Neural progenitor cell (in vitro differentiated cells): Measurements from ENCODE around the gene SLC17A7. TPM values are rescaled to one million over a fixed set of nuclear protein-coding genes. Genes with fewer than 3 reads are reported as not detected.

Source experiments
- DNase-seq: peaks from one replicate; pipeline ENCODE4 v3.0.0-alpha.2; 2016; ENCODE audit warnings: low spot score
- H2AFZ ChIP-seq: fragments of 200-600 bp; sonication (generic); replicated peaks from 2 replicates; pipeline ENCODE4 v1.6.1; 2016; ENCODE audit warnings: antibody characterized with exemption
- H3F3A ChIP-seq: fragments of 200-600 bp; sonication (generic); 2 replicates; pipeline ENCODE4 v1.6.1; 2016; ENCODE audit warnings: antibody characterized with exemption, low read depth
- H3K27ac ChIP-seq: fragments of 200-600 bp; sonication (generic); 2 replicates; pipeline ENCODE4 v1.5.1; 2016; ENCODE audit warnings: mild to moderate bottlenecking
- H3K27me3 ChIP-seq: fragments of 200-600 bp; sonication (generic); 2 replicates; pipeline ENCODE4 v1.6.1; 2016; ENCODE audit warnings: mild to moderate bottlenecking, moderate library complexity
- H3K36me3 ChIP-seq: fragments of 200-600 bp; sonication (generic); 2 replicates; pipeline ENCODE4 v1.5.1; 2016
- H3K4me1 ChIP-seq: fragments of 200-600 bp; sonication (generic); 2 replicates; pipeline ENCODE4 v1.6.1; 2016; ENCODE audit warnings: mixed run types
- H3K4me2 ChIP-seq: fragments of 200-600 bp; sonication (generic); 2 replicates; pipeline ENCODE4 v1.6.1; 2016
- H3K4me3 ChIP-seq: fragments of 200-600 bp; sonication (generic); 2 replicates; pipeline ENCODE4 v1.5.1; 2016
- H3K79me2 ChIP-seq: fragments of 200-600 bp; sonication (generic); 2 replicates; pipeline ENCODE4 v1.6.1; 2016; ENCODE audit warnings: low read depth
- H3K9ac ChIP-seq: fragments of 200-600 bp; sonication (generic); 2 replicates; pipeline ENCODE4 v1.6.1; 2016
- H3K9me3 ChIP-seq: fragments of 200-600 bp; sonication (generic); 2 replicates; pipeline ENCODE4 v1.5.1; 2016; ENCODE audit warnings: low read depth
- H4K20me1 ChIP-seq: fragments of 200-600 bp; sonication (generic); 2 replicates; pipeline ENCODE4 v1.6.1; 2016; ENCODE audit warnings: low read depth
- H3K27ac Mint-ChIP-seq: 3 replicates; pipeline ENCODE4 v1.8.0; 2021; ENCODE audit warnings: mixed read lengths
- H3K27me3 Mint-ChIP-seq: 2 replicates; pipeline ENCODE4 v1.8.0; 2022; ENCODE audit warnings: low read depth, mild to moderate bottlenecking, inconsistent platforms, moderate library complexity, mixed read lengths; ENCODE audit not compliant: insufficient read depth
- H3K36me3 Mint-ChIP-seq: 3 replicates; pipeline ENCODE4 v1.8.0; 2021; ENCODE audit warnings: mixed read lengths
- H3K4me1 Mint-ChIP-seq: 3 replicates; pipeline ENCODE4 v1.8.0; 2021; ENCODE audit warnings: mixed read lengths
- H3K4me3 Mint-ChIP-seq: 3 replicates; pipeline ENCODE4 v1.8.0; 2021; ENCODE audit warnings: mild to moderate bottlenecking, moderate library complexity, mixed read lengths
- H3K9me3 Mint-ChIP-seq: 3 replicates; pipeline ENCODE4 v1.8.0; 2020; ENCODE audit warnings: mixed read lengths
- EZH2 ChIP-seq: fragments of 200-600 bp; sonication (generic); IDR thresholded peaks from 2 replicates; pipeline ENCODE4 v1.6.1; 2017; ENCODE audit warnings: antibody characterized with exemption, mild to moderate bottlenecking, moderate library complexity
- EZH2phosphoT487 ChIP-seq: fragments of 200-600 bp; sonication (generic); IDR thresholded peaks from 2 replicates; pipeline ENCODE4 v1.6.1; 2017; ENCODE audit warnings: antibody characterized with exemption
- total RNA-seq: library from RNA; depleted of rRNA; stranded (reverse); fragments of >200 nt; gene quantifications from 2 replicates; pipeline ENCODE4 v1.2.3, GENCODE V29; 2015; ENCODE audit warnings: low replicate concordance
- TF ChIP-seq, protein P1 (sequence below): fragments of 200-600 bp; sonication (generic); IDR thresholded peaks from 2 replicates; pipeline ENCODE4 v1.5.1; 2017; ENCODE audit warnings: antibody characterized with exemption, mild to moderate bottlenecking

SLC17A7 gene
- total RNA-seq, 1 donor from 2014 or later = 1.4 TPM

DNA sequence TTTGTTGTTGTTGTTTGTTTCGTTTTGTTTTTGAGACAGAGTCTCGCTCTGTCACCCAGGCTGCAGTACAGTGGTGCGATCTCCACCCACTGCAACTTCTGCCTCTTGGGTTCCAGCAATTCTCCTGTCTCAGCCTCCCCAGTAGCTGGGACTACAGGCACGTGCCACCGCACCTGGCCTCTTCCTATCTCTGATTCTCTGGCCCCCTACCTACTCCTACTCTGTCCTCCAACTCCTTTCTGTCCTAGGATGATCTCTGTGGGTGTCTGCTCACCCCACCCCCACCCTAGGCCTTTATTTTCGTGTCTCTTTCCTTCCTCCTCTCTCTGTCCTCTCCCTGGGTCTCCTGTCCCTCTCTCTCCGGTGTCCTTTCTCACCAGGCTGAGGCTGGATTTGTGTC lies 9.1 kb upstream of the SLC17A7 start:
- Histone ChIP-seq H3F3A (peaks cover 47% of the 10 kb centered on the region), H4K20me1 (peaks cover 5% of the 10 kb centered on the region), H3K27me3 (no peaks in the 10 kb centered on the region), H3K36me3 (no peaks in the 10 kb centered on the region), H2AFZ (no peak overlapping the region), H3K9me3 (no peaks in the 10 kb centered on the region), H3K9ac (no peak overlapping the region), H3K4me3 (peak overlapping the region; percentile 89), H3K4me1 (peaks cover 11% of the 10 kb centered on the region), H3K27ac (no peak overlapping the region), H3K4me2 (peak overlapping the region; percentile 92), H3K79me2 (peaks cover 42% of the 10 kb centered on the region)
- Mint-ChIP-seq H3K27ac (no peak overlapping the region), H3K9me3 (no peaks in the 10 kb centered on the region), H3K4me3 (peak overlapping the region; percentile 97), H3K36me3 (peaks cover 12% of the 10 kb centered on the region), H3K4me1 (peaks cover 26% of the 10 kb centered on the region), H3K27me3 (peaks cover 9% of the 10 kb centered on the region)
- DNase-seq = no peak
- TF ChIP-seq, protein P1, sequence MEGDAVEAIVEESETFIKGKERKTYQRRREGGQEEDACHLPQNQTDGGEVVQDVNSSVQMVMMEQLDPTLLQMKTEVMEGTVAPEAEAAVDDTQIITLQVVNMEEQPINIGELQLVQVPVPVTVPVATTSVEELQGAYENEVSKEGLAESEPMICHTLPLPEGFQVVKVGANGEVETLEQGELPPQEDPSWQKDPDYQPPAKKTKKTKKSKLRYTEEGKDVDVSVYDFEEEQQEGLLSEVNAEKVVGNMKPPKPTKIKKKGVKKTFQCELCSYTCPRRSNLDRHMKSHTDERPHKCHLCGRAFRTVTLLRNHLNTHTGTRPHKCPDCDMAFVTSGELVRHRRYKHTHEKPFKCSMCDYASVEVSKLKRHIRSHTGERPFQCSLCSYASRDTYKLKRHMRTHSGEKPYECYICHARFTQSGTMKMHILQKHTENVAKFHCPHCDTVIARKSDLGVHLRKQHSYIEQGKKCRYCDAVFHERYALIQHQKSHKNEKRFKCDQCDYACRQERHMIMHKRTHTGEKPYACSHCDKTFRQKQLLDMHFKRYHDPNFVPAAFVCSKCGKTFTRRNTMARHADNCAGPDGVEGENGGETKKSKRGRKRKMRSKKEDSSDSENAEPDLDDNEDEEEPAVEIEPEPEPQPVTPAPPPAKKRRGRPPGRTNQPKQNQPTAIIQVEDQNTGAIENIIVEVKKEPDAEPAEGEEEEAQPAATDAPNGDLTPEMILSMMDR = no peak
- TF ChIP-seq EZH2phosphoT487 (no peak), EZH2 (no peak)

DNA sequence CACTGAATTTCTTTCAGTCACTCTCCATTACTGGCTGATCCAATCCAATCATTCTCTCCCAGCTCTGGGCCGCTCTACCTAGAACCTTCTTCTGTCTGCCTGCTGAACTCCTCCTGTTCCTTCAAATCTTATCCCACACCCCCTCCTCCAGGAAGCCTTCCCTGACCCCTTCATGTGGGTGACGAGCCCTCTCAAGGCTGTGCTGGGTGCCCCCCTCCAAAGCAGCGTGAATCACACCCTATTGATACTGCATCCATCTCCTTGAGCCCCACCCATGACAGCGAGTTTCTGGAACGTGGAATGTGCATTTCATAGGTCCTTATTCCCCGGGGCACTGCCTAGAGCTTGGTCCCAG lies 7.1 kb upstream of the SLC17A7 start:
- Mint-ChIP-seq H3K36me3 (peaks cover 12% of the 10 kb centered on the region), H3K4me3 (peak overlapping the region; percentile 52), H3K9me3 (no peaks in the 10 kb centered on the region), H3K27me3 (peaks cover 16% of the 10 kb centered on the region), H3K4me1 (peaks cover 23% of the 10 kb centered on the region), H3K27ac (no peak overlapping the region)
- H3K27ac ChIP-seq = no peak overlapping the region
- no peak overlapping the region for H3K9ac ChIP-seq
- peaks cover 49% of the 10 kb centered on the region for H3F3A ChIP-seq
- H3K4me2 ChIP-seq = no peak overlapping the region
- no peaks in the 10 kb centered on the region for H3K27me3 ChIP-seq
- no peak overlapping the region for H3K4me3 ChIP-seq
- H4K20me1 ChIP-seq = peaks cover 5% of the 10 kb centered on the region
- peaks cover 5% of the 10 kb centered on the region for H3K4me1 ChIP-seq
- no peaks in the 10 kb centered on the region for H3K36me3 ChIP-seq
- peaks cover 26% of the 10 kb centered on the region for H3K79me2 ChIP-seq
- TF ChIP-seq EZH2phosphoT487 = no peak
- H3K9me3 ChIP-seq = no peaks in the 10 kb centered on the region
- DNase-seq = no peak
- no peak overlapping the region for H2AFZ ChIP-seq

DNA sequence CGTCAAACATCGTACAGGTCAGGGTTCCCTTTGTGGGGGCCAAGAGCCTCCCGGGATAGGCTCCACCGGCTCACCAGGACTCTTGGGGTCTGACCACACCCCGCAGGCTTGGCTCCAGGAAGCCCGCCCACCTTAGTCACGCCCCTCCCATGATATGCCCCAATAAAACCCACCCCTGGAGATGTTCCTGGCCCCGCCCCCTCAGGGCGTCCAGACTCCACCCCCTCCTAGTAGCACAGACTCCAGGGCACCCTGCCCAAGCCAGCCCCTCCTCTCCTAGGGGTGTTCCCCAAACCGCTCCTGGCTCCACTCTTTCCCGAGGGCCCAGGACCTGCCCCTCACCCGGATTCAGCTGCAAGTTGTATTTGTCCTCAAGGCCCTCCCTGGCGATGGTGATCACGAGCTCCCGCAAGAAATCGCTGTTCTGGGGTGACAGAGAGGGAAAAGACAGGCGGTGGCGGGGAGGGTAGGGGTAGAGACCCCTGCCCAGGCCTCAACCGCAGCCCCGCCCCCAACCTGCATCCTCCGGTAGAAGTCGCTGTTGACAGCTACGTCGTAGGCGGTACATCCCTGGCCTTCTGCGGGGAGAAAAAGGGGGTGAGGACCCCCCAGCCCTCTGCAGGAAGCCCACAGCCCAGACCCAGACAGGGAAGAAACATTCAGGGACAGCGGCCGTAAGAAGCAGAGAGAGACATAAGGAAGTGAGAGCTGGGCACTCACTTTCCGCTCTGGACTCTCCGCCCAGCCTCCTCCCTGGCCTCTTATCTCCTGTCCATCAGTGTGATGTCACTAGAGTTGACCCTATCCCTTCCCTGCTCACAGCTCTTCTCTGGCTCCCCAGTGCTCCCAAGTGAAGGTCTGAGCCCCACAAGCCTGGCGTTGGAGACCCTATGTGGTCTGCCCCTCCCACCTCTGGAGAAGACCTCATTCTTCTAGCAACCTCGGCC lies 6.4 kb upstream of the SLC17A7 start:
- TF ChIP-seq, protein P1 = no peak
- TF ChIP-seq EZH2 = no peak
- TF ChIP-seq EZH2phosphoT487 = no peak
- peaks cover 47% of the 10 kb centered on the region for H3F3A ChIP-seq
- no peak overlapping the region for H3K9ac ChIP-seq
- H3K9me3 ChIP-seq = no peaks in the 10 kb centered on the region
- peak overlapping the region; percentile 52 for H3K4me3 Mint-ChIP-seq
- peaks cover 5% of the 10 kb centered on the region for H4K20me1 ChIP-seq
- no peak overlapping the region for H2AFZ ChIP-seq
- no peak overlapping the region for H3K4me3 ChIP-seq
- H3K27ac ChIP-seq = no peak overlapping the region
- H3K36me3 ChIP-seq = no peaks in the 10 kb centered on the region
- no peaks in the 10 kb centered on the region for H3K27me3 ChIP-seq
- H3K4me2 ChIP-seq = no peak overlapping the region
- peaks cover 16% of the 10 kb centered on the region for H3K27me3 Mint-ChIP-seq
- peaks cover 26% of the 10 kb centered on the region for H3K79me2 ChIP-seq
- H3K4me1 ChIP-seq = peaks cover 5% of the 10 kb centered on the region
- H3K4me1 Mint-ChIP-seq = peaks cover 20% of the 10 kb centered on the region
- H3K27ac Mint-ChIP-seq = no peak overlapping the region
- peaks cover 12% of the 10 kb centered on the region for H3K36me3 Mint-ChIP-seq
- peak; percentile 57 for DNase-seq
- no peaks in the 10 kb centered on the region for H3K9me3 Mint-ChIP-seq

DNA sequence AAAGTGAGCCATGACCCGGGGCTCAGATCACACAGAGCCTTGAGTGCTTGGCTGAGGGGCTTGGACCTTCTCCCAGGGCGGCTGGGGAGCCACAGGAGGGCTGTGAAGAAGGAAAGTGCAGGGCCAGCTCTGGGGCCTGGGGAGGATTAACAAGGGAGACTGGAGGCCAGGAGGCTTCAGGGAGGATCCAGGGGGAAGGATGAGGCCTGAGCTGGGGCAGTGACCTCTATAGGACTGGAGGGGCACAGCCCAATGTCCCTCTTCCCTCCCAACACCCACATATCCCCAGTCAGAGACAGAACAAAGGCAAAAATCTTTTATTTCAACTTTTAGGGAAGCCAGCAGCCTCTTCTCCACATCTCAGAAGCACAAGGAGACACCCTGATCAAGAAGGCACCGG lies 4.7 kb upstream of the SLC17A7 start:
- Histone ChIP-seq H3K9ac (no peak overlapping the region), H3K4me3 (no peak overlapping the region), H3K27me3 (peaks cover 17% of the 10 kb centered on the region), H3K79me2 (peaks cover 21% of the 10 kb centered on the region), H3K36me3 (no peaks in the 10 kb centered on the region), H3K27ac (no peak overlapping the region), H2AFZ (no peak overlapping the region), H3K4me1 (peaks cover 13% of the 10 kb centered on the region), H4K20me1 (peaks cover 5% of the 10 kb centered on the region), H3F3A (peaks cover 48% of the 10 kb centered on the region), H3K9me3 (no peaks in the 10 kb centered on the region), H3K4me2 (no peak overlapping the region)
- Mint-ChIP-seq H3K27me3 (peaks cover 23% of the 10 kb centered on the region), H3K4me3 (no peak overlapping the region), H3K36me3 (peaks cover 9% of the 10 kb centered on the region), H3K9me3 (no peaks in the 10 kb centered on the region), H3K4me1 (peaks cover 20% of the 10 kb centered on the region), H3K27ac (peak overlapping the region; percentile 81)
- no peak for DNase-seq
- TF ChIP-seq EZH2phosphoT487 = no peak
- no peak for TF ChIP-seq EZH2
- TF ChIP-seq, protein P1 = no peak
